EH (cell line): Measurements from ENCODE around the gene CRHR1.

Experiments used
- DNase-seq: peaks from one replicate; pipeline ENCODE4 v3.0.0-alpha.2; 2015; ENCODE audit warnings: low read depth

CRHR1 gene

GRCh38 chr17:45790296-45790922 is 6.3 kb downstream of the CRHR1 start:
- peak; percentile 18 for DNase-seq

GRCh38 chr17:45791041-45791582 is 7.0 kb downstream of the CRHR1 start:
- no peak for DNase-seq

GRCh38 chr17:45791935-45792334 is 7.8 kb downstream of the CRHR1 start:
- no peak for DNase-seq

- no peak for DNase-seq
Measured at GRCh38 chr17:45792437-45792836, 8.3 kb downstream of the CRHR1 start.

- no peak for DNase-seq
Measured at GRCh38 chr17:45792995-45793755, 9.1 kb downstream of the CRHR1 start.

GRCh38 chr17:45793999-45794540 is 9.9 kb downstream of the CRHR1 start:
- no peak for DNase-seq

- peak; percentile 14 for DNase-seq
Measured at GRCh38 chr17:45794840-45795239, 10.7 kb downstream of the CRHR1 start.

- no peak for DNase-seq
Measured at GRCh38 chr17:45800816-45801215, 16.7 kb downstream of the CRHR1 start.

GRCh38 chr17:45801421-45801820 is 17.3 kb downstream of the CRHR1 start:
- no peak for DNase-seq

GRCh38 chr17:45808845-45809244 is 24.7 kb downstream of the CRHR1 start:
- DNase-seq: no peak

GRCh38 chr17:45809499-45809898 is 25.4 kb downstream of the CRHR1 start:
- no peak for DNase-seq

- peak; percentile 5 for DNase-seq
Measured at GRCh38 chr17:45812102-45812501, 28.0 kb downstream of the CRHR1 start.

- DNase-seq: peak; percentile 9
Measured at GRCh38 chr17:45813048-45813725, 29.1 kb downstream of the CRHR1 start.

- no peak for DNase-seq
Measured at GRCh38 chr17:45814622-45815606, 30.8 kb downstream of the CRHR1 start.

- no peak for DNase-seq
Measured at GRCh38 chr17:45815752-45816151, 31.6 kb downstream of the CRHR1 start.

GRCh38 chr17:45818041-45818440 is 33.9 kb downstream of the CRHR1 start:
- DNase-seq: no peak

GRCh38 chr17:45818699-45819098 is 34.6 kb downstream of the CRHR1 start:
- DNase-seq: no peak

GRCh38 chr17:45819632-45820031 is 35.5 kb downstream of the CRHR1 start:
- DNase-seq: no peak

- DNase-seq: no peak
Measured at GRCh38 chr17:45820052-45820780, 36.1 kb downstream of the CRHR1 start.

GRCh38 chr17:45821147-45821546 is 37.0 kb downstream of the CRHR1 start:
- no peak for DNase-seq

GRCh38 chr17:45823598-45823997 is 39.5 kb downstream of the CRHR1 start:
- DNase-seq: no peak
